ENCODE data around the gene SRRT.

SRRT gene

GRCh38 chr7:100874300-100874576 lies 665 bp upstream of the SRRT start:
- peaks cover 30% of the 10 kb centered on the region for H3K36me3 ChIP-seq
- no peaks in the 10 kb centered on the region for H3K9me3 ChIP-seq
- H3K4me3 ChIP-seq (ENCODE audit: low read depth, low read length) = peak overlapping the region; percentile 98
- TF ChIP-seq CTCF (IDR thresholded peaks at IDR 0.05; ENCODE audit: low read depth, low read length) = no peak
- no peak for DNase-seq
- peaks cover 6% of the 10 kb centered on the region; the same call in 1 of the 2 replicates for H3K4me1 ChIP-seq
- H3K27me3 ChIP-seq = no peaks in the 10 kb centered on the region

- Histone ChIP-seq H3K9me3 (no peaks in the 10 kb centered on the region), H3K36me3 (peaks cover 41% of the 10 kb centered on the region), H3K4me3 (ENCODE audit: low read depth, low read length) (peak overlapping the region; percentile 98), H3K4me1 (peaks cover 6% of the 10 kb centered on the region; the same call in 1 of the 2 replicates), H3K27me3 (no peaks in the 10 kb centered on the region)
- no peak for DNase-seq
- TF ChIP-seq CTCF (IDR thresholded peaks at IDR 0.05; ENCODE audit: low read depth, low read length) = no peak
These were observed 451 bp downstream of the SRRT start for GRCh38 chr7:100875356-100875751.

GRCh38 chr7:100878013-100878412 lies 3.1 kb downstream of the SRRT start:
- Histone ChIP-seq H3K4me1 (peaks cover 6% of the 10 kb centered on the region; the same call in 1 of the 2 replicates), H3K36me3 (peaks cover 66% of the 10 kb centered on the region), H3K27me3 (no peaks in the 10 kb centered on the region), H3K4me3 (ENCODE audit: low read depth, low read length) (no peak overlapping the region), H3K9me3 (no peaks in the 10 kb centered on the region)
- TF ChIP-seq CTCF (IDR thresholded peaks at IDR 0.05; ENCODE audit: low read depth, low read length) = no peak
- no peak for DNase-seq

GRCh38 chr7:100878685-100879084 lies 3.8 kb downstream of the SRRT start:
- TF ChIP-seq CTCF (IDR thresholded peaks at IDR 0.05; ENCODE audit: low read depth, low read length) = no peak
- no peak for DNase-seq
- H3K4me3 ChIP-seq (ENCODE audit: low read depth, low read length) = no peak overlapping the region
- H3K36me3 ChIP-seq = peaks cover 72% of the 10 kb centered on the region
- H3K27me3 ChIP-seq = no peaks in the 10 kb centered on the region
- peaks cover 6% of the 10 kb centered on the region; the same call in 1 of the 2 replicates for H3K4me1 ChIP-seq
- H3K9me3 ChIP-seq = no peaks in the 10 kb centered on the region

- TF ChIP-seq CTCF (IDR thresholded peaks at IDR 0.05; ENCODE audit: low read depth, low read length) = no peak
- H3K36me3 ChIP-seq = peaks cover 82% of the 10 kb centered on the region
- DNase-seq = peak; percentile 3
- H3K4me1 ChIP-seq = peaks cover 6% of the 10 kb centered on the region; the same call in 1 of the 2 replicates
- H3K9me3 ChIP-seq = no peaks in the 10 kb centered on the region
- no peak overlapping the region for H3K4me3 ChIP-seq (ENCODE audit: low read depth, low read length)
- no peaks in the 10 kb centered on the region for H3K27me3 ChIP-seq
These were observed 4.9 kb downstream of the SRRT start for GRCh38 chr7:100879685-100880261.

- Histone ChIP-seq H3K27me3 (no peaks in the 10 kb centered on the region), H3K9me3 (no peaks in the 10 kb centered on the region), H3K4me3 (ENCODE audit: low read depth, low read length) (no peak overlapping the region), H3K4me1 (peaks cover 6% of the 10 kb centered on the region; the same call in 1 of the 2 replicates), H3K36me3 (peaks cover 91% of the 10 kb centered on the region)
- no peak for TF ChIP-seq CTCF (IDR thresholded peaks at IDR 0.05; ENCODE audit: low read depth, low read length)
- peak; percentile 6 for DNase-seq
These were observed 5.7 kb downstream of the SRRT start for GRCh38 chr7:100880645-100881044.

Measured in BE2C (cell line).